Left forelimb (tissue), 1 donor: ENCODE results near the gene GPR85.
"Not testable (repeated sequence)": the region's sequence is repeated elsewhere in the genome, so short reads cannot be mapped to it uniquely, and the experiment has no call there.

ENCODE experiments used
- DNase-seq: peaks from one replicate; pipeline ENCODE4 v3.0.0-alpha.2; 2018; ENCODE audit warnings: low spot score

The GPR85 gene, protein sequence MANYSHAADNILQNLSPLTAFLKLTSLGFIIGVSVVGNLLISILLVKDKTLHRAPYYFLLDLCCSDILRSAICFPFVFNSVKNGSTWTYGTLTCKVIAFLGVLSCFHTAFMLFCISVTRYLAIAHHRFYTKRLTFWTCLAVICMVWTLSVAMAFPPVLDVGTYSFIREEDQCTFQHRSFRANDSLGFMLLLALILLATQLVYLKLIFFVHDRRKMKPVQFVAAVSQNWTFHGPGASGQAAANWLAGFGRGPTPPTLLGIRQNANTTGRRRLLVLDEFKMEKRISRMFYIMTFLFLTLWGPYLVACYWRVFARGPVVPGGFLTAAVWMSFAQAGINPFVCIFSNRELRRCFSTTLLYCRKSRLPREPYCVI

DNA sequence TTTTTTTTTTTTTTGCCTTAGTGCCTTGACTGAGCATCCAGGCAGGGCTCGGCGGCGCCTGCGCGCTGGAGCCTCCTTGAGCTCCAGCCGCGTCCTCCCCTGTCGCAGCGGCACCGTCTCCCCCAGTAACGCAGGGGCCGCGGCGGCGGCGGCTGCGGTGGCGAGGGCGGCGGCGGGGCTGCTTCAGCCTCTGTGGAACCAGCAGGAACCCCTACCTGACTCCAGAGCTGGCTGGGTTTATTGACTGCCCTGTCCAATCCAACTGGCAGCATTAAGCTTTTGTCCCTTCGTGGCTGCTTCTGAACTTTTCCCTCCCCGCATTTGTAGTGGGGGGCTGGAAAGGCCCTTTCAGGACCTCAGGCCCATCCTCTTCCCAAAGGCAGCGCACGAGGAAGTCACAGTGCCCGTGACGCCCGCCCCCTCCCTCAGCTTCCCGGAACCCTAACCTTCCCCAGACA lies at the start of gene GPR85:
Gene GPR85 (minus strand): TSS at position 397 of the 458 bp plus-strand sequence. CDS start 2,106 bp downstream, outside the sequence.
- peak; percentile 76 for DNase-seq

DNA sequence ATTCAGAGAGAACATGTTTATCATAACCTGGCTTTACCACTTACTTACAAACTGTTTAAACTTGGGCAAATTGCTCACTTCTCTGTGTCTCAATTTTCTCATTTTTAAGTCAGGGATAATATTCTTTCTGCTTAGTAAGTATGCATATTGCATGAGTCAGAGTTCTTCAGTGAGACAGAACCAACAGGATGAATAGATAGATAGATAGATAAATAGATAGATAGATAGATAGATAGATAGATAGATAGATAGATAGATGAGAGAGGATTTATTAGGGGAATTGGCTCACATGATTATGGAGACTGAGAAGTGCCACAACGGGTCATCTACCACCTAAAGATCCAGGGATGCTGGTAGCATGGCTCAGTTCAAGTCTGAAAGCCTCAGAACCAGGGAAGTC lies 47.4 kb upstream of the GPR85 start:
- no peak for DNase-seq

DNA sequence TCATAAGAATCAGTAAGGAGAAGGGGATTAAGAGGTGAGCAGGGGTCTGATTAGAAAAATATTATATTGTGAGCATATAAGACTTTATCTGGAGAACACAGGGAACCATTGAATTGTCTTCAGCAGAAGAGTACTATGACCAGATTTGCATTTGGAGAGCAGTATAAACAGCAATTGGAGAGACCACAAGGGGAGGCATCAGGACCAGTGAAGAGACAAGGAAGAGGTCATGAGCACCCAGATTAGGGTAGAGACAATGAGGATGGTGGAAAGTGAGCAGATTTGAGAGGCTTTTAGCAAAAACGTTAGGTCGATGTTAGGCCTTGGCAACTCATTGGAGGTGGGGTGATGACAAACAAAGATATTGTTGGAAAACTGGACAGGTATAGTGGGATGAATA lies 44.7 kb upstream of the GPR85 start:
- no peak for DNase-seq

DNA sequence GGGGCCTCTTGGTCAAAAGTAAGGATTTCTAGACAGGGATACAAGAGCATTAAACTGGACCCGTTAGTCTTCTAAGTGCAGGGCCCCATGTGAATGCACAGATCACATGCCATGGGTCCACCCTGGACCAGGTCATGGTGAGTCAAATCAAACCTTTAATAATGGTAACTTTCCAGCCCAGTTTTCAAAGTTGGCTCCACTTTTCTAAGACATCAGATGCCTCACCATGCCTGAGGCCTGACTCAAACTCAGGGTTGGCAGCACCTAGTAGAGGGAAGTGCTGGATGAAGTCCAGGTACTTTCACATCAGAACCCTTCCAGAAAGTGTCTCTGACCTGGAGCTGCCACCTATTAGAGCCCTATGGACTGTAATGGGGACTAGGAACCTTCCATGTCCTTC lies 41.4 kb upstream of the GPR85 start:
- no peak for DNase-seq

DNA sequence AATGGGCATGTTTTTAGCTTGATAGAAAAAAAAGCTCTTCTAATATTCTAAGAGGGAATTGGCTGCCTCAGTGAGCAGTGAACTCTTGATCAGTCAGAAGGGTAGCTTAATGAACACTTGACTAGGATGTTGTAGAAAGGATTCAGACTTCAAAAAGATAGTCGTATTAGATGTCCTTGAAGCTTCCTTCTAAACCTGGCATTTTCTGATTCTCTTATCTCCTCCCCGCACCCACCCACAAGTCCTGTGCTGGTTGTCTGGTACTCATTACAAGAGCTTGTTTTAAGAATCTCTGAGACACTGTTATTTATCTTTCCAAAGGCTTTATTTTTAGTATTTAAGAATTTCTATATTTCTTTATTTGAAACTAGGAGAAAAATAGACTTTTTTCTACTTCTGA lies 39.1 kb upstream of the GPR85 start:
- DNase-seq = no peak

DNA sequence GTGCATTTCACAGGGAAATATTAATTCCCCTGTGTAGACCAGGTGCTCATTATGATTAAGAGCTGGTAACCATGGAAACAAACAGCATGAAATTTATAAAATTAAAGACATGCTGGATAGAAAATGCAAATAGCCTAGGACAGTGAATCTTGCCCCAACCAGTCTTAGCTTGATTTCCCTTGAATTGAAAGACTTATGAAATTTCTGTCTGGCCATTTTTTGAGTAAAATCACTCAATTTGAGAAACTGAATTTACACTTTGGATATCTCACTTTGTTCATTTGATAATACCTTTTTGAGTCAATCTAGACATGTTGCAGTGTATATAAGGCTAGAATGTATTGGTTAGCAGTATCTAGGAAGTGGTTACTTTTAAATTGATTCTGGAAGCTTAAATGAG lies 36.1 kb upstream of the GPR85 start:
- no peak for DNase-seq

DNA sequence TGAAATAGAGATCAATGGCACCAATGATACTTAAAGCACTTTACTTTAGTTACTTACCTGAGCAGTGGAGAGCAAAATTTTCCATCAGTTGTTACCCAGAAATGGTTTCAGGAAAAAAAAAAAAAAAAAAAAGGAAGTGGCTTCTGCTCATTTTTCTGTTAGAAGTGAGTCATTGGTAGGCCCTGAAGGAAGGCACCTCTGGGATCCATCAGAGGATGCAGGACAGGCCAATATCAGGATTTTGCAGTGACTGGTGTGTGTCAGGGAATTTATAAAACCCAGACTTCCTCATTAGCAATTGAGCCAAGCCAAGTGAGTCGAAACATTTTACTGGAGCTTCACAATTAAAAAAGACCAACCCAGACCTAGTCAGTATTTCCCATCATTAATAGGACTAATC lies 34.0 kb upstream of the GPR85 start:
- DNase-seq = no peak

DNA sequence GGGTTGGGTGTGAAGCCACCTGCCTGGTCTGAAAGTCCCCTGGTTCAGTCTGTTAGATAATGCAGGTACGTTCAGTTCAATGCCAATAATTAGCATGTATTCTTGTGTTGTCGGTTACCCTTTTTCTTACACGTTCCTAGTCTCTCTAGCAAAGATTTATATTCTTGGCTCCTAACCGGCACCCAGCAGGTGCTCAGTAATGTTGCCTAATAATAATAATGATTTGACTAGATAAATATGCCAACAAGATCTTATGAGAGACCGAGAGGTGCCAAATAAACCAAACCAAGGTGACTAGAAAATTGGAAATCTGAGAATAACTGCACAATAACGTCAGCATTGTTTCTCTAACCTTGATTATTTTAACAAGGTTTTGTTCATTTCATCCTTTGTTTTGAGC lies 32.8 kb upstream of the GPR85 start:
- DNase-seq = no peak

DNA sequence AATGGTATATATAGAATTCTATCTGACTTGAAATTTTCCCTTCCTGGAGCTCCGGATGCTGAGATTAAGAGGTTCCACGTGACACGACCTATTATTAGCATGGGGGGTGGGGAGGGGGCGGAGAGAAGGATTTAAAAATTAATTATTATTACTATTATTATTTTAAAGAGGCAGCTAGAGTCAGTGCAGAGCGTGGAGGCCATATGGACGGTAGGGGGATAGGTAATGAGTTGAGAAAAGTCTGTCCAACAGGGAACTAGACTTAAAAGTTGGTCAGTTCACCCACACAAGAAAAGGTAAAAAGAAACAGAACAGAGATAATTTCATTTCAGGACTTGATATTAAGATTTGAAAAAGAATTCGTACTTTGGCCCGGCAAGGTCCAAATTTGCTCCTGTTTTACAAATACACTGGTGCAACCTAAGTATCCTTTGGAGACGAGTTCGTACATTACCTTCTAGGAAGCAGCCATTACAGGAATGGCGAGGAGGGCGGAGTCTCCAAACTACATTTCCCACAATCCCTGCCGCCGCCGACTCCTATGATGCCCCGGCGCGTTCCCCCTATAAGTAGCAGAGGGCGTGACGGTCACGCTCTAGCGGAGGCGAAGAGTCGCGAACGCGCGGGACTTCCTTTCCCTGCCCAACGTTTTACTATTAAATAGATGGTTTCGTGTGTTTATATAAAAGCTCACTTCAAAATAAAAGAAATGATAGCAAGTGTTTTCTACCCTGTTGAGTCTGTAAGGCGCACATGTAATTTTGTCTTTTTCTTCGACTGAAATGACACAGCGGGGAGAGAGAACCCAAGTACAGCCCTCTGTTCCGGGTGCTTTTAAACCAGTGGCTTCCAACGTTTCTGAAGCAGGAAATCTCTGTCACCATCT lies 31.7 kb upstream of the GPR85 start, which contains the start of gene SMIM30:
Gene SMIM30 (minus strand): TSS at position 481 of the 886 bp plus-strand sequence. CDS start 976 bp downstream, outside the sequence.
- peak; percentile 92 for DNase-seq

DNA sequence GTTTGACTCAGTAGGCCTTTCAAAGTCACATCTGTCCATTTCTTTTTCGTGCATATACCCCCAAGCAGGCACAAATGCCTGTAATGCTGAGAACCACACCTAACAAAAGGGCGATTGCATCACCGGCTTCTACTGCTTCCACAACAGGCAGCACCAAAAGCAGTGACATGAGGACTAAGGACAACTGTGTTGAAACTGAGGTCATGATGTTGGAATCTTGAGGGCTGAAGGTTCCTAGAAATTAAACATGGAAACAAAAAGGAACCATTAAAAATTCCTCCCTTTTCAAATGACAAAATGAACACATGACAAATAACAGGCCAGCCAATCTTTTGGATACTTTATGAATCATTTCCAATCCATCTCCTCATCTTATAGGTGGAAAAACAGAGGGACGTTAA lies 30.7 kb upstream of the GPR85 start:
- not testable (repeated sequence) for DNase-seq

DNA sequence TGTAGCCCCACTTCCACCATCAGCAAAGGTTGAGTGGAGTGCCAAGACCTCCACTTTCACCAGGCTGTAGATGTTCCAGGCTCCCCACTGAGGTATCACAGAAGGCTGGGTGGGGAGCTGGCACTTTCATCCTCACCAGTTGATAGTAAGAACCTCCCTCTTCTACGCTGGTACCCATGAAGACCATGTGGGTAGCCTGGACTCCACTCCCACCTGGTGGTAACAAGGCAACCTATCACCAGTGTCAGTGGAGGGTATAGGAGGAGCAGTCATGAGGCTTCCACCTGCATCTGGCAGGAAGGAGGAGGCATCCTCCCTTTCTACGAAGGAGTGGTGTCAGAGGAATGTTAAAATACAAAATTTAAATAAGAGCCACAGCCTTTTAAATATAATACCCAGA lies 27.3 kb upstream of the GPR85 start:
- DNase-seq = no peak

DNA sequence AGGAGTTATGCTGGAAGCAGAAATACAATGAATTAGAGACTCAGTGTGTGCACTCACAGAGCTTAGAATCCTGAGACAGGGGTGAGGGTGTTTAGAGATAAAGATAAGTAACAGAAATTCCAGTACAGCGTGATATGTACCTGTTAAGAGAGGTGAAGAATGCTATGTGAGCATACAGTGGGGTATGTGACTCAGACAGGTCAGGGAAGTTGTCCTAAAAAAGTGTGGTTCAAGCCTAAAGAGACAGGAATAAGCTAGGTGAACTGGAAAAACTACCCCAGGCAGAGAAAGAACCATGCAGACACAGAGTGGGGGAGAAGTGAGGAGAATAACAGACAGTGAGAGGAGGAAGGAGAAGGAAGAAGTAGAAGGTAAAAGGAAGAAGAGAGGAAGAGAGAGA lies 23.1 kb upstream of the GPR85 start:
- no peak for DNase-seq

DNA sequence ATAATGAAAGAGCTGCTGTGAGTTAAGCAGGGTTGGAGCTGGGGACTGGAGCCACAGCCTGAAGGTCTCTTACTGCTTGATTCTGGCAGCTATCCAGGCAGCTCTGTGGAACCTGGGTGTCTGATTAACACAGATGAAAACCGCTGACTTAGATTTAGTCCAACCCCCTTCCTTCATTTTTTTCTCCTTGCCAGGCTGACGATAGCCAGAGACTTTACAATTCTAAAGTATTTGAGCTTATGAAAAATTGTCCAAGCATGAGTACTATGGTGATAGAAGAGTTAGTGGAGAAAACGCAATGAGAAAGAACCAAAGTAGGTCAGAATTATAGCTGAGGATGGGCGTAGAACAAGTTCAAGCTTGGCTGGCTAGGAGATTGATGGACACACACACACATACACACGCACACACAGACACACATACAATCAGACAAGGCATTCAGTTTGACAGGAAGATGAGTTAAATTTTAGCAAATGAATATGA lies 13.5 kb upstream of the GPR85 start:
- no peak for DNase-seq

DNA sequence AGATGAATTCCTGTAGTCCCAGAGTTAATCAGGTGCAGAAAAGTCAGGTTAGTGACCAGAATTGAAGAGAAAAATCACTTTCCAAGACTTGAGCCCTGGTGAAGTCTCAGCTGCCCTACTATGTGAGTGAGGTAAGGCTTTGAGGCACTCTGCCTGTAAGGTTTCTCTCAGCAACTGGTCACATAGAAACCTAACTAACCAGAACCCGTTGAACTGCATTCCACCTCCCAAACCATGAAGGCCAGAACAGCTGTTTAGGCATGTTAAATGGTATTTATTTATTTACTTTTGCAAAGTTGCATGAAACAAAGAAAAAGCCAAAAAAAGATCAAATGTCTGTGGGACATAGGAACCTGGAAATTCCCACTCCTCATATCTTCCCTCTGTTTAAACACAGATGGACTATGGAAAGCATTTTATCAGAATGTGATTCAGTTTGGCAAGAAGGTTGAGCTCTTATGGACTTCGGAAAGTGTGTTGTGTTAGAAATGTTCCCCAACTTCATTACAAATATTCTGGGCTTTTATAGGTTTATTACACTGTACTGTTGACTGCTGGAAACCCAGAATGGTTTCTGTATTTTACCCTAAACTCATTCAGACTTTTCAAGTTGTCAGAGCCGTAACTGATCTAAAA lies 12.8 kb upstream of the GPR85 start:
- no peak for DNase-seq

DNA sequence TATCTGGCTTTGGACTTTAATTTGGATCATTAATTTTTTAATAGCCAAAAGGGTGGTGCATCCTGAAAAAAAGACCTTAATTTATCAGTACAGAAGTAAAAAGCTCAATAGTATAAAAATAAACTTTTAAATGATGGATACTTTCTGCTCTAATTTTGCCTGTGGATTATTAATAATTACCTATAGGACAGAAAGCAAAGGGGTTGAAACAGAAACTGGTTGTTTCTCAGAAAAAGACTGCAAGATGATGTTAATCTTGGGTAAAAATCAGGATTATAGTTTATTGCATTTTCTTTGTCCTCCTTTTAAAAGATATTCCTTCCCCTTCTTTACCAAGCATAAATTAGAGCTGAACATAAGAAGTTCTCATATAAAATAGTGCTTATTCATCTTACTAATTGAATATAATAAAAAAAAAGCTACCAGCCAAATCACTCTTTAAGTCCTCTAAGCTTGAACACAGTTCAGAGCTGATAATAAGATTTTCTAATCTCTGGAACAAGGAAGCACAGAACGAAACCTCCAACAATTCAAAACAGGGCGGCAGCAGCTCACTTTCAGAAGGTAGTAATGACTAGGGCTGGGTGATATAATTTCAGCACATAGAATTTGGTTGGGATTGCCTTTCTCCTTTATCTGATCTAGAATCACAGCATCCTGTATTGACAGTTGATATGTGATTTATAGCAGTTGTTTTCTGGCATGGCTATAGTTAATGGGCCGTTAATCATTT lies 8.1 kb upstream of the GPR85 start:
- DNase-seq = no peak

DNA sequence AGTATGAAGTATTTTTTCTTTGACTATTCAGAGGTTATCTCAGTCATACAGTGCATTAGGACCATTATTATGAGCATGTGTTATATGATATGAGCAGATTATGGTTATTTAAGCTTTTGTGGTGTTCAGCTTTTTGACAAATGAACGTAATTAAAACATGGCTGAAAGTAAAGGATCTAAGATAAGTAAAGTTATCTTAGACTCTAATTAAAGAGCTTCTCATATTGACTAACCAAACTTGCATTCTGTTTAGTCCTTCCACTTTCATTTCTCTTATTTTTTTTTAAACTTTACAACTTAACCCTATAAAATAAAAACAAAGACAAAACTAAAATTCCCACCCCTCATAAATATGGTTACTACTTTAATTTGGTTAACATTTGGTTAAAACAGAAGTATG lies 6.9 kb upstream of the GPR85 start:
- DNase-seq = no peak

DNA sequence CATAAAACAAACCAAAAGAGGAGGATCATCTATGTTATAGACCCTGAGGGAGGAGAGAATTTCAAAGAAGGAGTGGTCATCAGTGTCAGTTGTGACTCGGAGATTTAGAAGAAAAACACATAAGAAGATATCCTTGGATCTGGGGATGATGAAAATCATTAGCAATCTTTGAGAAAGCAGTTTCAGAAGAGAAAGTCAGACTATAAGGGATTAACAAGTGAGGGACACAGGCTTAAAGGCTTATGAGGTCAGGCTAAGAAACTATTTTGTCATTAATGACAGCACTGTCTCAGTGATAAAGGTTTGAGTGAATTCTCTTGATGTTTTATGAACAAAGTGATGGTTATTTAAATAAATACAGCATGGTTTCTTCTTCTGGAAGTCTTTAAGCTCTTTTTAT lies 6.1 kb upstream of the GPR85 start:
- no peak for DNase-seq

DNA sequence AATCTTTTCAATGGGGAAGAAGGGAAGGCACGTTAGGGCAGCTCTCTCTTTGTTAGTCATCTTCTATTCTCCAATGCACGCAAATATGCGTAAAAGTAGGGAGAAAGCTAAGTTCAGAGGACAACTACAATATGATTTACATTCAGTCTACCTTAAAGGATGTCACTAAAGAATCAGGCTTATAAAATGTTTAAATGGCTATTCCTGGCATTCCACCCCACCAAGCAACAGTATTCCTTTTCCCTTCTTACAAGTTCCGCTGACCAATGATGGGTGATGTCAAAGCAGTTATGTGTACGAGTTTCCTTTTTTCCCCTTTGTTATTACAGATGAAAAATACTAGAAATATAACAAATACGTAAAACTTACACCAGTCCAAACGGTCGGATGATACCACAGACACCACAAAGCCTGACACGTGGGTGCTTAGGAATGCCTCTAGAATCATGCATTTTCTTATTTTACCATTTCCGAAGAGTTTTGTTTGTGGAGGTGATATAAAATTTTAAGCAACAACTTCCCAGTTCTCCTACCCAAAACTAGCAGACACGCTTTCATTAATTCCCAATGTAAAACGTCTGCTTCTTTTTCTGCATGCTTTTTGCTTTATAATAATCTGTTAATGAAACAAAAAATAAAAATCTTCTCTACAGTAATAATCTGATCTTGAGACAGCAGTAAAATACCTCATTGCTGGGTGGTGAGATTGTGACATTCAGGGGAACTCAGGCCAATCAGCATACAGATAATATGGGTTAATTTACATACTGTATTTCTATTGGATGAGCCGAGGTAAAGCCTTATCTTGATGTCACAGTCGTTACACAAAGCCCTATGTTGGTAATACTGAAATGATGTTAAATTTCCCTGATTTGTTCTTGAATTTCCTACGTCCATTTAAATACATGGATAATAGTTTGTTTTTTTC lies 708 bp upstream of the GPR85 start:
- no peak for DNase-seq

DNA sequence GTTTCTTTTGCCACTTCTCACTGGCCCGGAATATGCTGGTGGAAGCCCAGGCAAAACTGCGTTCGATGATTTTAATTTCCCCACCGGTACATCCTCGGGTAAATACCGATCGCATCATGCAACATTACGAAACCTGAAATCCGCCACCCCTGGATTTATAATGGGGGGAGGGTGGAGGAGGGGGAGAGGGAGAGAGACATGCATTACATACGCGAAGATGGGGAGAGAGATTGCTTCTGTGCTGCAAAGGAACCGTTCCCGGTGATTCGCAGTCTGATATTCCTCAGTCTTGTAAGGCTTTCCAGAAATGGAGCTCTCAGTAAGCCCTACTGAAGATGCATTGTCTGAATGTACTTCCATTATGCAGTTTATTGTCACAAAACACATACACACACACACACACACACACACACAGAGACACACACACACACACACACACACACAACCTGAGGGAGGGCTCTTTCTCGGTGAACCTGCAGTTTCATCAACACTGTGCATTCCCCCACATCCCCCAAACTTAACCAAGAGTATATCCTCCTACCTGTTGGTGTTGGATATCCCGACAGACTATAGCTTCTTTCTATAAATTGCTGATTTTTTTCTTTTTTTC lies 741 bp downstream of the GPR85 start:
- no peak for DNase-seq
